SK-N-SH treated with all-trans-retinoic acid at 6 μM for 48 hours (cell line): ENCODE data around the gene PTPRN2.

Experiments
- ATAC-seq: fragments of 200-7000 bp; cut with Tn5 transposase; 3 replicates; pipeline ENCODE4 v1.9.1; 2020; ENCODE audit warnings: mild to moderate bottlenecking, moderate library complexity
- ARNTL ChIP-seq: fragments of 450-650 bp; formaldehyde crosslinking; IDR thresholded peaks from 2 replicates; pipeline ENCODE4 v1.5.0; 2020; ENCODE audit warnings: low read depth, mild to moderate bottlenecking, moderate library complexity, borderline replicate concordance
- BACH2 ChIP-seq: fragments of 250-450 bp; sonication (Bioruptor Pico); IDR thresholded peaks from 2 replicates; pipeline ENCODE4 v1.9.0; 2021; ENCODE audit warnings: mild to moderate bottlenecking, borderline replicate concordance
- CSDC2 ChIP-seq: fragments of 250-450 bp; sonication (Bioruptor Pico); IDR thresholded peaks from 2 replicates; pipeline ENCODE4 v1.5.0; 2020; ENCODE audit warnings: mild to moderate bottlenecking, moderate library complexity
- ESRRG ChIP-seq: fragments of 250-450 bp; sonication (Bioruptor Pico); IDR thresholded peaks from 2 replicates; pipeline ENCODE4 v1.6.1; 2021; ENCODE audit warnings: mild to moderate bottlenecking
- ISL1 ChIP-seq: fragments of 250-450 bp; sonication (Bioruptor Pico); IDR thresholded peaks from 2 replicates; pipeline ENCODE4 v2.1.2; 2022; ENCODE audit warnings: mild to moderate bottlenecking, moderate library complexity
- PPARA ChIP-seq: fragments of 250-450 bp; sonication (Bioruptor Pico); IDR thresholded peaks from 2 replicates; pipeline ENCODE4 v1.5.0; 2020; ENCODE audit warnings: mild to moderate bottlenecking, borderline replicate concordance
- RARB ChIP-seq: fragments of 250-450 bp; sonication (Bioruptor Pico); IDR thresholded peaks from 2 replicates; pipeline ENCODE4 v1.8.0; 2021; ENCODE audit warnings: mild to moderate bottlenecking, moderate library complexity
- SNAI2 ChIP-seq: fragments of 250-450 bp; sonication (Bioruptor Pico); IDR thresholded peaks from 2 replicates; pipeline ENCODE4 v1.5.0; 2020; ENCODE audit warnings: mild to moderate bottlenecking, moderate library complexity
- TCF4 ChIP-seq: fragments of 250-450 bp; sonication (Bioruptor Pico); IDR thresholded peaks from 2 replicates; pipeline ENCODE4 v1.8.0; 2021; ENCODE audit warnings: mild to moderate bottlenecking, moderate library complexity, borderline replicate concordance
- TOX ChIP-seq: fragments of 250-450 bp; sonication (Bioruptor Pico); IDR thresholded peaks from 2 replicates; pipeline ENCODE4 v1.8.0; 2021; ENCODE audit warnings: mild to moderate bottlenecking, moderate library complexity, borderline replicate concordance
- ZC3H10 ChIP-seq: fragments of 250-450 bp; sonication (Bioruptor Pico); IDR thresholded peaks from 2 replicates; pipeline ENCODE4 v1.5.1; 2021; ENCODE audit warnings: mild to moderate bottlenecking, moderate library complexity
- ZFP3 ChIP-seq: fragments of 250-450 bp; sonication (Bioruptor Pico); IDR thresholded peaks from 2 replicates; pipeline ENCODE4 v1.5.0; 2020; ENCODE audit warnings: mild to moderate bottlenecking, moderate library complexity
- ZFP30 ChIP-seq: fragments of 450-650 bp; formaldehyde crosslinking; IDR thresholded peaks from 2 replicates; pipeline ENCODE4 v1.5.0; 2022; ENCODE audit warnings: mild to moderate bottlenecking, moderate library complexity
- ZNF565 ChIP-seq: fragments of 450-650 bp; formaldehyde crosslinking; conservative IDR thresholded peaks from 2 replicates; pipeline ENCODE4 v1.5.0; 2020; ENCODE audit warnings: low read depth, mild to moderate bottlenecking, moderate library complexity
- ZNF70 ChIP-seq: fragments of 450-650 bp; formaldehyde crosslinking; IDR thresholded peaks from 2 replicates; pipeline ENCODE4 v1.5.0; 2020; ENCODE audit warnings: mild to moderate bottlenecking, moderate library complexity
- ZNF8 ChIP-seq: fragments of 450-650 bp; formaldehyde crosslinking; IDR thresholded peaks from 2 replicates; pipeline ENCODE4 v1.5.0; 2020; ENCODE audit warnings: mild to moderate bottlenecking, moderate library complexity
- TF ChIP-seq, protein P1 (sequence below): fragments of 250-450 bp; sonication (Bioruptor Pico); IDR thresholded peaks from 2 replicates; pipeline ENCODE4 v1.8.0; 2021; ENCODE audit warnings: low read depth, mild to moderate bottlenecking, moderate library complexity, borderline replicate concordance
- TF ChIP-seq, protein P2 (sequence below): fragments of 250-450 bp; sonication (Bioruptor Pico); IDR thresholded peaks from 2 replicates; pipeline ENCODE4 v1.8.0; 2020; ENCODE audit warnings: mild to moderate bottlenecking, moderate library complexity, borderline replicate concordance
- TF ChIP-seq, protein P3 (sequence below): fragments of 250-450 bp; sonication (Bioruptor Pico); IDR thresholded peaks from 2 replicates; pipeline ENCODE4 v1.5.0; 2020; ENCODE audit warnings: mild to moderate bottlenecking, moderate library complexity
- TF ChIP-seq, protein P4 (sequence below): fragments of 250-450 bp; sonication (Bioruptor Pico); IDR thresholded peaks from 2 replicates; pipeline ENCODE4 v1.5.1; 2021; ENCODE audit warnings: mild to moderate bottlenecking, moderate library complexity

PTPRN2 gene

DNA sequence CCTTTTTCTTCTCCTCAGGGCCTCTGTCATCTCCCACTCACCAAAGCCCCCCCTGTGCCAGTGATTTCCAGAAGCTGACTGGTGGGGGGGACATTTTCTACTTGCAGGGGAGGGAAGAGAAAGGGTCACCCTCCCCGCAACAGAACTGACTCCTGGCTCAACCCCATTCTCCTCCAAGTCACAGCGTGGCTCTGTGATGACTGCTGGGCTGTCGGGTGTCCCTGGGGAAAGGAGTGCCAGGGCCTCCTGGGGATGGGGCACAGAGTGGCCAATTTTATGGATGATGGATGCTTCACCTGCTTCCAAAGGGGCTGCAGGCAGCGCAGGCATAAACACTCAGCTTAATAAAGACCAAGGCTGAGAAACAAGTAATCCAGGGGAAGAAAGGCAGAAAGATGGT lies 523.0 kb downstream of the PTPRN2 start:
- TF ChIP-seq CSDC2 (CRISPR knock-in tag) (no peak), RARB (CRISPR knock-in tag) (no peak), ZNF565 (CRISPR knock-in tag) (no peak)
- TF ChIP-seq, protein P1, sequence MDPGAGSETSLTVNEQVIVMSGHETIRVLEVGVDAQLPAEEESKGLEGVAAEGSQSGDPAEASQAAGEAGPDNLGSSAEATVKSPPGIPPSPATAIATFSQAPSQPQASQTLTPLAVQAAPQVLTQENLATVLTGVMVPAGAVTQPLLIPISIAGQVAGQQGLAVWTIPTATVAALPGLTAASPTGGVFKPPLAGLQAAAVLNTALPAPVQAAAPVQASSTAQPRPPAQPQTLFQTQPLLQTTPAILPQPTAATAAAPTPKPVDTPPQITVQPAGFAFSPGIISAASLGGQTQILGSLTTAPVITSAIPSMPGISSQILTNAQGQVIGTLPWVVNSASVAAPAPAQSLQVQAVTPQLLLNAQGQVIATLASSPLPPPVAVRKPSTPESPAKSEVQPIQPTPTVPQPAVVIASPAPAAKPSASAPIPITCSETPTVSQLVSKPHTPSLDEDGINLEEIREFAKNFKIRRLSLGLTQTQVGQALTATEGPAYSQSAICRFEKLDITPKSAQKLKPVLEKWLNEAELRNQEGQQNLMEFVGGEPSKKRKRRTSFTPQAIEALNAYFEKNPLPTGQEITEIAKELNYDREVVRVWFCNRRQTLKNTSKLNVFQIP (CRISPR knock-in tag), result no peak
- ATAC-seq, result no peak

DNA sequence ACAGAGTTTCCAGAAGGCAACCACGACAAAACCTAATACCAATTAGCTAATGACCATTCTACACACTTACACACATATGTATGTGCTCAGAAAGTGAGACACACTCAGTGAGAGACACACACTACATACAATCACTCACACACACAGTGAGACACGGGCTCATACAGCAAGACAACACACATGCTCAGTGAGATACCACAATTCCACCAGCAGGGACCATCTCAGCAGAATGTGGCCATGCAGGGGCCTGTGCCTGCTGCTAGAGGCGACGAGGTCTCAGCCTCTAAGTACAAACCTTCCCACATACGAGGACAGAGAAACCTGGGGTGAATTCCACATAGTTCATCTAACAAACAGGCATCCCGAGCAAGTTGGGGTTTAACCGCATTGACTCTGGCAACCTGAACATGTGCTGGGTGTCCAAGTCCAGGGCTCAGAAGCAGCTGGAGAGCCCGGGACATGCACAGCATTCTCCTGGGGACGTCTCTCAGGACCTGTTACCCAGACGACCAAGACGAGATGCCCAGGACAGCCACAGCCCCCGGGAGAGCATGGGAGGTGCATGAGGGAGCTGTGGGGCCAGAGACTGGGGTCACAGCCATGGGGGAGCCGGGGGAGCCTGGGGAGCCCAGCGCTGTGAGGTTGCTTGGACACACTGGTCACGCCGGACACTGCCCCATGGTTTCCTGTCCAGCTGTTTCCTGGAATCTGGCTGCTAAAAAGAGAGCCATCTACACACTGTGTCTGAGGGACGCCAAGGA lies 523.6 kb downstream of the PTPRN2 start:
- TF ChIP-seq BACH2 (CRISPR knock-in tag), result no peak
- TF ChIP-seq, all 23 proteins: peak for 0
- no peak for ATAC-seq

DNA sequence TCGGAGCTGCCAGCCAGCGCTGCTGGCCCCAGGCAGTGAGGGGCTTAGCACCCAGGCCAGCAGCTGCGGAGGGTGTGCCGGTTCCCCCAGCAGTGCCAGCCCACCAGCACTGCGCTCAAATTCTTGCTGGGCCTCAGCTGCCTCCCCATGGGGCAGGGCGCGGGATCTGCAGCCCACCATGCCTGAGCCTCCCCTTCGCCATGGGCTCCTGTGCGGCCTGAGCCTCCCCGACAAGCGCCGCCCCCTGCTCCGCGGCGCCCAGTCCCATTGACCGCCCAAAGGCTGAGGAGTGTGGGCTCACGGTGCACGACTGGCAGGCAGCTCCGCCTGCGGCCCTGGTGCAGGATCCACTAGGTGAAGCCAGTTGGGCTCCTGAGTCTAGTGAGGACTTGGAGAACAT lies 525.0 kb downstream of the PTPRN2 start:
- TF ChIP-seq BACH2 (CRISPR knock-in tag) (no peak), ZFP3 (CRISPR knock-in tag) (no peak)
- TF ChIP-seq, protein P2, sequence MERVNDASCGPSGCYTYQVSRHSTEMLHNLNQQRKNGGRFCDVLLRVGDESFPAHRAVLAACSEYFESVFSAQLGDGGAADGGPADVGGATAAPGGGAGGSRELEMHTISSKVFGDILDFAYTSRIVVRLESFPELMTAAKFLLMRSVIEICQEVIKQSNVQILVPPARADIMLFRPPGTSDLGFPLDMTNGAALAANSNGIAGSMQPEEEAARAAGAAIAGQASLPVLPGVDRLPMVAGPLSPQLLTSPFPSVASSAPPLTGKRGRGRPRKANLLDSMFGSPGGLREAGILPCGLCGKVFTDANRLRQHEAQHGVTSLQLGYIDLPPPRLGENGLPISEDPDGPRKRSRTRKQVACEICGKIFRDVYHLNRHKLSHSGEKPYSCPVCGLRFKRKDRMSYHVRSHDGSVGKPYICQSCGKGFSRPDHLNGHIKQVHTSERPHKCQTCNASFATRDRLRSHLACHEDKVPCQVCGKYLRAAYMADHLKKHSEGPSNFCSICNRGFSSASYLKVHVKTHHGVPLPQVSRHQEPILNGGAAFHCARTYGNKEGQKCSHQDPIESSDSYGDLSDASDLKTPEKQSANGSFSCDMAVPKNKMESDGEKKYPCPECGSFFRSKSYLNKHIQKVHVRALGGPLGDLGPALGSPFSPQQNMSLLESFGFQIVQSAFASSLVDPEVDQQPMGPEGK (CRISPR knock-in tag), result no peak
- TF ChIP-seq, protein P3, sequence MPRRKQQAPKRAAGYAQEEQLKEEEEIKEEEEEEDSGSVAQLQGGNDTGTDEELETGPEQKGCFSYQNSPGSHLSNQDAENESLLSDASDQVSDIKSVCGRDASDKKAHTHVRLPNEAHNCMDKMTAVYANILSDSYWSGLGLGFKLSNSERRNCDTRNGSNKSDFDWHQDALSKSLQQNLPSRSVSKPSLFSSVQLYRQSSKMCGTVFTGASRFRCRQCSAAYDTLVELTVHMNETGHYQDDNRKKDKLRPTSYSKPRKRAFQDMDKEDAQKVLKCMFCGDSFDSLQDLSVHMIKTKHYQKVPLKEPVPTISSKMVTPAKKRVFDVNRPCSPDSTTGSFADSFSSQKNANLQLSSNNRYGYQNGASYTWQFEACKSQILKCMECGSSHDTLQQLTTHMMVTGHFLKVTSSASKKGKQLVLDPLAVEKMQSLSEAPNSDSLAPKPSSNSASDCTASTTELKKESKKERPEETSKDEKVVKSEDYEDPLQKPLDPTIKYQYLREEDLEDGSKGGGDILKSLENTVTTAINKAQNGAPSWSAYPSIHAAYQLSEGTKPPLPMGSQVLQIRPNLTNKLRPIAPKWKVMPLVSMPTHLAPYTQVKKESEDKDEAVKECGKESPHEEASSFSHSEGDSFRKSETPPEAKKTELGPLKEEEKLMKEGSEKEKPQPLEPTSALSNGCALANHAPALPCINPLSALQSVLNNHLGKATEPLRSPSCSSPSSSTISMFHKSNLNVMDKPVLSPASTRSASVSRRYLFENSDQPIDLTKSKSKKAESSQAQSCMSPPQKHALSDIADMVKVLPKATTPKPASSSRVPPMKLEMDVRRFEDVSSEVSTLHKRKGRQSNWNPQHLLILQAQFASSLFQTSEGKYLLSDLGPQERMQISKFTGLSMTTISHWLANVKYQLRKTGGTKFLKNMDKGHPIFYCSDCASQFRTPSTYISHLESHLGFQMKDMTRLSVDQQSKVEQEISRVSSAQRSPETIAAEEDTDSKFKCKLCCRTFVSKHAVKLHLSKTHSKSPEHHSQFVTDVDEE (CRISPR knock-in tag), result no peak
- no peak for ATAC-seq

DNA sequence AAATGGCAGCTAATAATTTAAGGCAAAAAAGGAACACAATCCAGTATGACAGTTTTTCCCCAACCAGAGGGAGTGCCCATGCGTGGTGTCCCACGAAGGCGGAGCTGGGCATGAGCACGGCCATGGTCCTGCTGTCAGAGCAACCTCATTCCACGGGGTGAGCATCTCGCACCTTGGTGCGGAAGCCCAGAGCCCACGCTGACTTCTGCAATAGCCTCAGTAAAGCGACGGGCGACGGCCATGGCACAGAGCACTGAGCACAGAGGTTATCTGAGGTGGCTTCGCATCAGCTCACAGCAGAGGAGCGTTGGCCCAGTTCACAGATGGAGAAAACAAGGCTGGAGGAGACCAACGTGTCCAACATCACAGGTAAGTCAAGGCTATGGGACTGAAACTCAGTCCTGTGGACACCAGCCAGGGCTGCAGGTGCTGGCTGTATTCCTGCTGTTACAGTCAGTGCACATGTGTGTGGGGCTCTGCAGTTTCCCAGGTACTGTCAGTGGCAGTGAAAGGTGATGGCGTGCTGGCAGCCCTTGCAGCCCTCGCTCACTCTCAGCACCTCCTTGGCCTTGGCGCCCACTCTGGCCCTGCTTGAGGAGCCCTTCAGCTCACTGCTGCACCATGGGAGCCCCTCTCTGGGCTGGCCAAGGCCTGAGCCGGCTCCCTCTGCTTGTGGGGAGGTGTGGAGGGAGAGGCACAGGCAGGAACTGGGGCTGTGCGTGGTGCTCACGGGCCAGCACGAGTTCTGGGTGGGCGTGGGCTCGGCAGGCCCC lies 525.6 kb downstream of the PTPRN2 start:
- TF ChIP-seq ISL1 (CRISPR knock-in tag), result no peak
- no peak for TF ChIP-seq PPARA (CRISPR knock-in tag)
- no peak for TF ChIP-seq ZFP30 (CRISPR knock-in tag)
- TF ChIP-seq CSDC2 (CRISPR knock-in tag), result no peak
- no peak for TF ChIP-seq TOX (CRISPR knock-in tag)
- TF ChIP-seq ZFP3 (CRISPR knock-in tag), result no peak
- no peak for TF ChIP-seq ZC3H10
- no peak for TF ChIP-seq BACH2 (CRISPR knock-in tag)
- TF ChIP-seq, protein P3 (CRISPR knock-in tag), result no peak
- TF ChIP-seq ESRRG (CRISPR knock-in tag), result no peak
- TF ChIP-seq TCF4 (CRISPR knock-in tag), result no peak
- no peak for TF ChIP-seq SNAI2 (CRISPR knock-in tag)
- TF ChIP-seq ZNF70 (CRISPR knock-in tag), result no peak
- TF ChIP-seq, protein P1 (CRISPR knock-in tag), result no peak
- no peak for TF ChIP-seq ARNTL (CRISPR knock-in tag)
- TF ChIP-seq ZNF565 (CRISPR knock-in tag), result no peak
- no peak for TF ChIP-seq RARB (CRISPR knock-in tag)
- TF ChIP-seq ZNF8 (CRISPR knock-in tag), result no peak
- TF ChIP-seq, protein P4, sequence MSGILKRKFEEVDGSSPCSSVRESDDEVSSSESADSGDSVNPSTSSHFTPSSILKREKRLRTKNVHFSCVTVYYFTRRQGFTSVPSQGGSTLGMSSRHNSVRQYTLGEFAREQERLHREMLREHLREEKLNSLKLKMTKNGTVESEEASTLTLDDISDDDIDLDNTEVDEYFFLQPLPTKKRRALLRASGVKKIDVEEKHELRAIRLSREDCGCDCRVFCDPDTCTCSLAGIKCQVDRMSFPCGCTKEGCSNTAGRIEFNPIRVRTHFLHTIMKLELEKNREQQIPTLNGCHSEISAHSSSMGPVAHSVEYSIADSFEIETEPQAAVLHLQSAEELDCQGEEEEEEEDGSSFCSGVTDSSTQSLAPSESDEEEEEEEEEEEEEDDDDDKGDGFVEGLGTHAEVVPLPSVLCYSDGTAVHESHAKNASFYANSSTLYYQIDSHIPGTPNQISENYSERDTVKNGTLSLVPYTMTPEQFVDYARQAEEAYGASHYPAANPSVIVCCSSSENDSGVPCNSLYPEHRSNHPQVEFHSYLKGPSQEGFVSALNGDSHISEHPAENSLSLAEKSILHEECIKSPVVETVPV, result no peak
- ATAC-seq, result no peak
